GM12878 (cell line): ENCODE data around the gene EI24. TPM values are rescaled to one million over a fixed set of nuclear protein-coding genes. Genes with fewer than 3 reads are reported as not detected.
A peak's percentile ranks its signal among the peaks of the same experiment; 100 is the strongest.

Experiments
- ATAC-seq: fragments of 200-7000 bp; cut with Tn5 transposase; 3 replicates; pipeline ENCODE4 v1.9.1; 2020; ENCODE audit warnings: mild to moderate bottlenecking, moderate library complexity
- Bru-seq: library from RNA; stranded (reverse); fragments of 400-500 nt; gene quantifications from one replicate; lab custom pipeline; 2021; lab: Mats Ljungman, UMichigan
- BruChase-seq, 2 experiments: library from RNA; stranded (reverse); fragments of 400-500 nt; gene quantifications; one replicate each; lab custom pipeline; 2021; lab: Mats Ljungman, UMichigan
- BruUV-seq: library from RNA; stranded (reverse); fragments of 400-500 nt; replicated peaks from 2 replicates; lab custom pipeline; 2021; lab: Mats Ljungman, UMichigan
- CTCF ChIA-PET: fragments of 300-600 bp; sonication (Branson Sonifier 250); formaldehyde crosslinking; extraction: SDS; loops from one replicate; lab custom pipeline; 2021; ENCODE audit warnings: inconsistent platforms; lab: Yijun Ruan, JAX
- POLR2A ChIA-PET: fragments of 350-600 bp; formaldehyde crosslinking; extraction: SDS; loops from one replicate; lab custom pipeline; 2021; ENCODE audit warnings: inconsistent platforms; lab: Charles Lee
- RAD21 ChIA-PET: fragments of 300-600 bp; sonication (Branson Sonifier 250); formaldehyde crosslinking; loops from one replicate; lab custom pipeline; 2023; ENCODE audit warnings: antibody characterized with exemption; ENCODE audit not compliant: unreplicated experiment; lab: Charles Lee
- SMC1A ChIA-PET: fragments of 300-600 bp; sonication (Branson Sonifier 250); formaldehyde crosslinking; loops from one replicate; lab custom pipeline; 2023; ENCODE audit not compliant: unreplicated experiment, uncharacterized antibody; lab: Charles Lee
- DNase-seq: peaks from one replicate; pipeline ENCODE4 v3.0.0-alpha.2; 2011; ENCODE audit warnings: low read depth, low spot score
- FAIRE-seq: peaks from 3 replicates; lab custom pipeline; 2011; peaks lifted over from hg19 to GRCh38; lab: Jason Lieb, UNC
- H2AFZ ChIP-seq: 2 replicates; pipeline ENCODE4 v1.6.0; 2011; ENCODE audit warnings: low read depth, low read length, control low read depth; ENCODE audit not compliant: control insufficient read depth
- H3K27ac ChIP-seq: 2 replicates; pipeline ENCODE4 v1.5.1; 2011; ENCODE audit warnings: control low read depth; ENCODE audit not compliant: control insufficient read depth, insufficient read depth
- H3K27me3 ChIP-seq, 2 experiments: replicated peaks in 1 of 2; 2 replicates each; pipeline versions ENCODE4 v1.6.0 to v1.6.1; 2011; ENCODE audit warnings: low read length in 1 of 2; ENCODE audit not compliant: control insufficient read depth in 2 of 2, insufficient read depth in 2 of 2
- H3K36me3 ChIP-seq, 2 experiments: 2 replicates each; pipeline ENCODE4 v1.5.1; 2011; ENCODE audit warnings: low read length in 1 of 2; ENCODE audit not compliant: control insufficient read depth in 2 of 2, insufficient read depth in 2 of 2
- H3K4me1 ChIP-seq: 2 replicates; pipeline ENCODE4 v1.6.1; 2011; ENCODE audit warnings: mild to moderate bottlenecking, low read length, moderate library complexity, mixed read lengths; ENCODE audit not compliant: control insufficient read depth, insufficient read depth
- H3K4me2 ChIP-seq: 2 replicates; pipeline ENCODE4 v1.6.0; 2011; ENCODE audit warnings: control low read depth; ENCODE audit not compliant: control insufficient read depth, insufficient read depth
- H3K4me3 ChIP-seq: fragments of 200-600 bp; sonication (generic); 2 replicates; pipeline ENCODE4 v1.5.1; 2016
- H3K79me2 ChIP-seq: 2 replicates; pipeline ENCODE4 v1.6.0; 2011; ENCODE audit warnings: low read length; ENCODE audit not compliant: control insufficient read depth, insufficient read depth
- H3K9ac ChIP-seq: 2 replicates; pipeline ENCODE4 v1.8.0; 2011; ENCODE audit warnings: low read length, control low read depth, mixed read lengths; ENCODE audit not compliant: control insufficient read depth, insufficient read depth
- H3K9me3 ChIP-seq: replicated peaks from 3 replicates; pipeline ENCODE4 v1.5.1; 2011; ENCODE audit warnings: mild to moderate bottlenecking, low read length; ENCODE audit not compliant: control insufficient read depth, insufficient read depth
- H4K20me1 ChIP-seq: 2 replicates; pipeline ENCODE4 v1.6.0; 2011; ENCODE audit not compliant: control insufficient read depth, insufficient read depth
- BCLAF1 ChIP-seq: fragments of 450-650 bp; IDR thresholded peaks from 2 replicates; pipeline ENCODE4 v1.6.1; 2017; ENCODE audit warnings: antibody characterized with exemption, mild to moderate bottlenecking, moderate library complexity
- CHD1 ChIP-seq: IDR thresholded peaks from 2 replicates; pipeline ENCODE4 v1.6.1; 2012; ENCODE audit warnings: low read depth, low read length, improper control_type of control experiment
- HDAC6 ChIP-seq: fragments of 200-600 bp; sonication (generic); IDR thresholded peaks from one replicate; pipeline ENCODE4 v1.8.0; 2017; ENCODE audit warnings: antibody characterized with exemption; ENCODE audit not compliant: unreplicated experiment
- POU2F2 ChIP-seq: IDR thresholded peaks from 3 replicates; pipeline ENCODE4 v1.6.1; 2011; ENCODE audit warnings: low read depth, mild to moderate bottlenecking, low read length, borderline replicate concordance
- RAD21 ChIP-seq: IDR thresholded peaks from 2 replicates; pipeline ENCODE4 v1.6.1; 2011; ENCODE audit warnings: mild to moderate bottlenecking, low read depth, low read length, moderate library complexity; ENCODE audit not compliant: insufficient read depth
- YY1 ChIP-seq: IDR thresholded peaks from 2 replicates; pipeline ENCODE4 v1.6.1; 2011; ENCODE audit warnings: low read depth, mild to moderate bottlenecking, low read length
- ZNF207 ChIP-seq: fragments of 450-650 bp; IDR thresholded peaks from 2 replicates; pipeline ENCODE4 v1.6.1; 2014; ENCODE audit warnings: antibody characterized with exemption, mild to moderate bottlenecking, borderline replicate concordance
- ZNF24 ChIP-seq: fragments of 450-650 bp; IDR thresholded peaks from 2 replicates; pipeline ENCODE4 v1.6.1; 2017; ENCODE audit warnings: antibody characterized with exemption, mild to moderate bottlenecking
- ZNF687 ChIP-seq: fragments of 450-650 bp; IDR thresholded peaks from 2 replicates; pipeline ENCODE4 v1.6.1; 2017; ENCODE audit warnings: mild to moderate bottlenecking, moderate library complexity
- WGBS: methylation state at CpG from one replicate; pipeline ENCODE4 v1.1.6; 2016; ENCODE audit warnings: low lambda C conversion rate; ENCODE audit not compliant: insufficient replicate concordance, insufficient coverage; ENCODE audit errors: missing lambda C conversion rate; 5-methylcytosine and 5-hydroxymethylcytosine counted together
- in situ Hi-C: fragments of 300-500 bp; cut with MboI; formaldehyde crosslinking; loops from 9 replicates; pipeline ENCODE4 v1.14.3; 2018; ENCODE audit warnings: mixed read lengths
- intact Hi-C: fragments of 100-400 bp; cut with micrococcal nuclease; formaldehyde crosslinking; loops from one replicate; pipeline ENCODE4 v1.14.2; 2022; ENCODE audit not compliant: unreplicated experiment
- long read RNA-seq, 2 experiments: library from polyadenylated mRNA; unstranded; transcript quantifications; one replicate each; pipeline ENCODE4 v2.0.0, GENCODE V29; 2019 to 2020
- polyA minus RNA-seq, 3 experiments: library from RNA; depleted of rRNA, polyadenylated mRNA; stranded (reverse); fragments of >200 nt; gene quantifications; 2 replicates each; pipeline ENCODE4 v1.2.3, GENCODE V29; 2011
- polyA plus RNA-seq, 11 experiments: library from polyadenylated mRNA; depleted of rRNA in 4 of 11; unstranded in 6 of 11; stranded (reverse) in 5 of 11; fragments of >200 nt; fragmentation: Nextera tagmentation in 4 of 11; fragmentation: Illumina TruSeq in 1 of 11; extraction: Ambion mirVana in 4 of 11; extraction: Trizol in 1 of 11; gene quantifications; 1 replicate in 1 of 11; 2 replicates in 10 of 11; pipeline versions ENCODE4 v1.2.1 to v1.2.3, GENCODE V29; 2011 to 2016; ENCODE audit warnings: inconsistent platforms in 2 of 11, missing spikeins in 2 of 11, low read depth in 1 of 11
- total RNA-seq, 4 experiments: library from RNA; depleted of rRNA in 3 of 4; stranded (reverse); fragments of >200 nt in 3 of 4; fragmentation: Illumina TruSeq in 1 of 4; extraction: Trizol in 1 of 4; gene quantifications; 2 replicates each; pipeline versions ENCODE4 v1.2.1 to v1.2.3, GENCODE V29; 2013 to 2021

The EI24 gene
- 29.1 and 31.1 TPM in 2 replicates for total RNA-seq (2013; cell fraction: nucleolus; rRNA removed)
- total RNA-seq (2014; rRNA removed) (76.1 and 86.5 TPM in 2 replicates), total RNA-seq (2014; rRNA removed; fragmentation: Illumina TruSeq; extraction: Trizol) (52.3 and 54.2 TPM in 2 replicates), total RNA-seq (2021) (54.5 and 57.2 TPM in 2 replicates), polyA plus RNA-seq (2011; rRNA removed) (84.6 and 87.0 TPM in 2 replicates), polyA plus RNA-seq (2014; fragmentation: Illumina TruSeq; extraction: Trizol) (80.7 and 89.6 TPM in 2 replicates), polyA plus RNA-seq (2014; fragmentation: Nextera tagmentation; extraction: Ambion mirVana) (10 to 100 TPM; 20.3 to 32.8 TPM), polyA plus RNA-seq (2014; rRNA removed) (61.5 and 64.7 TPM in 2 replicates), polyA plus RNA-seq (2016; fragmentation: Nextera tagmentation; extraction: Ambion mirVana) (100 to 1,000 TPM; 122 to 127 TPM), polyA minus RNA-seq (2011; rRNA and poly(A)+ RNA removed) (71.5 and 76.5 TPM in 2 replicates), Bru-seq, nascent RNA (percentile 84 among the genes with signal in this experiment), BruChase-seq, experiment 1, labeled RNA remaining after a 6-hour chase (percentile 84 among the genes with signal in this experiment), BruChase-seq, experiment 2, labeled RNA remaining after a 2-hour chase (percentile 91 among the genes with signal in this experiment)
- 31.3 TPM for polyA plus RNA-seq (2011; ENCODE audit: low read depth)
- 66.8 and 83.4 TPM in 2 replicates for polyA plus RNA-seq (2011; cell fraction: cytosol; rRNA removed)
- 35.4 and 36.5 TPM in 2 replicates for polyA plus RNA-seq (2011; cell fraction: nucleus; rRNA removed)
- 29.4 and 37.7 TPM in 2 replicates for polyA plus RNA-seq (2012)
- 18.3 and 20.3 TPM in 2 replicates for polyA minus RNA-seq (2011; cell fraction: cytosol; rRNA and poly(A)+ RNA removed)
- 8.3 and 15.2 TPM in 2 replicates for polyA minus RNA-seq (2011; cell fraction: nucleus; rRNA and poly(A)+ RNA removed)
- long read RNA-seq, experiment 1, transcript EI24-201 (11 exons, 2,455 nt) = major isoform, 39 of 53 reads
- long read RNA-seq, experiment 1, partial matches to known transcripts = 2 of 53 reads
- long read RNA-seq, experiment 1, other reads (novel, unspliced or antisense) = 9 of 53 reads
- long read RNA-seq, experiment 2, transcript EI24-201 (11 exons, 2,455 nt) = major isoform, 29 of 52 reads
- long read RNA-seq, experiment 2, partial matches to known transcripts = 18 of 52 reads
- long read RNA-seq, experiment 2, other reads (novel, unspliced or antisense) = 4 of 52 reads

GRCh38 chr11:125568970-125569914 lies at the start of gene EI24:
Gene EI24 (plus strand): TSS chr11:125569477. CDS start chr11:125572528, 3,051 bp downstream.
- intact Hi-C loops = loop anchor here (1.0 kb wide), 3 partner anchors 55 to 74 kb away; partner anchors contain the start of gene CHEK1
- H2AFZ ChIP-seq = peak within 1 kb of the TSS; percentile 97
- BruUV-seq = no TSS peak
- H3K79me2 ChIP-seq = peaks cover 30% of the 10 kb centered on the region
- ChIA-PET SMC1A (interaction anchor here (0.7 to 3.0 kb wide), 27 partner anchors 9 to 616 kb away, joined by 3 to 22 read pairs (median 4); partner anchors contain the start of genes CCDC15, CHEK1, STT3A and TMEM218), CTCF (interaction anchor here (0.7 to 3.9 kb wide), 17 partner anchors 9 to 319 kb away, joined by 3 to 33 read pairs (median 4); partner anchors contain the start of genes CHEK1 and STT3A), POLR2A (interaction anchor here (0.8 to 5.4 kb wide), 14 partner anchors 11 to 318 kb away, joined by 3 to 90 read pairs (median 6); partner anchors contain the start of genes CHEK1, HYLS1 and STT3A), RAD21 (interaction anchor here (0.6 to 3.7 kb wide), 13 partner anchors 22 to 768 kb away, joined by 3 to 50 read pairs (median 3); partner anchors contain the start of genes FEZ1, HYLS1 and STT3A)
- H4K20me1 ChIP-seq = peaks cover 4% of the 10 kb centered on the region; the same call in 1 of the 2 replicates
- peak; percentile 23 for FAIRE-seq
- H3K4me2 ChIP-seq = peak within 1 kb of the TSS; percentile 97
- peak; percentile 97 for ATAC-seq
- H3K27me3 ChIP-seq = no peaks in the 10 kb centered on the region
- WGBS = 2% methylated on average over 44 of the region's 83 CpGs
- H3K36me3 ChIP-seq = peaks cover 0 to 8% of the 10 kb centered on the region in 2 experiments; a peak in 1 of 4 replicates
- H3K4me1 ChIP-seq = peaks cover 8% of the 10 kb centered on the region
- peak within 1 kb of the TSS; percentile 83 for H3K27ac ChIP-seq
- H3K4me3 ChIP-seq = peak within 1 kb of the TSS; percentile 79
- no peaks in the 10 kb centered on the region for H3K9me3 ChIP-seq
- DNase-seq = peak; percentile 72
- in situ Hi-C loops = no loop called here
- peak within 1 kb of the TSS; percentile 91 for H3K9ac ChIP-seq
- TF ChIP-seq ZNF207 = peak; percentile 87; the same call in 1 of the 2 replicates
- 0 out of 2 replicates have a peak, but pooled peaks have one; percentile 6 for TF ChIP-seq ZNF24
- TF ChIP-seq BCLAF1 = peak; percentile 53; the same call in 1 of the 2 replicates
- TF ChIP-seq RAD21 = peak; percentile 42
- peak; percentile 76 for TF ChIP-seq YY1
- no peak for TF ChIP-seq HDAC6
- TF ChIP-seq ZNF687 = peak; percentile 89
- TF ChIP-seq CHD1 = no peak
- peak; percentile 10; the same call in 1 of the 3 replicates for TF ChIP-seq POU2F2
